GM12875 (cell line): ENCODE results near the gene ATP23.

Source experiments
- H3K4me3 ChIP-seq: one replicate; pipeline ENCODE4 v1.5.1; 2011; ENCODE audit warnings: low read depth, low read length, control low read depth
- CTCF ChIP-seq: IDR thresholded peaks from 2 replicates; pipeline ENCODE4 v1.5.1; 2011; ENCODE audit warnings: low read depth, mild to moderate bottlenecking, control low read depth, inconsistent platforms, low read length, moderate library complexity, borderline replicate concordance; ENCODE audit not compliant: insufficient read depth

Gene ATP23

GRCh38 chr12:57992001-57992400 lies 50.6 kb downstream of the ATP23 start:
- no peak overlapping the region for H3K4me3 ChIP-seq
- TF ChIP-seq CTCF = no peak

- TF ChIP-seq CTCF = no peak
- H3K4me3 ChIP-seq = no peak overlapping the region
Measured at GRCh38 chr12:57993030-57993429, 51.7 kb downstream of the ATP23 start.

GRCh38 chr12:57993834-57994233 lies 52.5 kb downstream of the ATP23 start:
- H3K4me3 ChIP-seq = no peak overlapping the region
- TF ChIP-seq CTCF = no peak

- no peak overlapping the region for H3K4me3 ChIP-seq
- no peak for TF ChIP-seq CTCF
Measured at GRCh38 chr12:57996520-57996919, 55.2 kb downstream of the ATP23 start.

GRCh38 chr12:57998251-57998650 lies 56.9 kb downstream of the ATP23 start:
- no peak overlapping the region for H3K4me3 ChIP-seq
- no peak for TF ChIP-seq CTCF

GRCh38 chr12:58000499-58000898 lies 59.1 kb downstream of the ATP23 start:
- no peak for TF ChIP-seq CTCF
- no peak overlapping the region for H3K4me3 ChIP-seq

GRCh38 chr12:58007875-58008274 lies 66.5 kb downstream of the ATP23 start:
- TF ChIP-seq CTCF = no peak
- H3K4me3 ChIP-seq = no peak overlapping the region
